ENCODE measurements around the gene PRR29.
"Not testable (repeated sequence)": the region's sequence is repeated elsewhere in the genome, so short reads cannot be mapped to it uniquely, and the experiment has no call there.

Gene PRR29

GRCh38 chr17:63974594-63975192 is 23.5 kb upstream of the PRR29 start:
- no peak for DNase-seq (ENCODE audit: low read depth)

- DNase-seq (ENCODE audit: low read depth) = no peak
Observed at GRCh38 chr17:63975541-63976092, 22.5 kb upstream of the PRR29 start.

GRCh38 chr17:63976702-63977101 is 21.4 kb upstream of the PRR29 start:
- DNase-seq (ENCODE audit: low read depth) = no peak

GRCh38 chr17:63978272-63979200 is 19.6 kb upstream of the PRR29 start:
- no peak for DNase-seq (ENCODE audit: low read depth)

GRCh38 chr17:63982641-63983040 is 15.5 kb upstream of the PRR29 start:
- not testable (repeated sequence) for DNase-seq (ENCODE audit: low read depth)

- DNase-seq (ENCODE audit: low read depth) = no peak
Observed at GRCh38 chr17:63983320-63983719, 14.8 kb upstream of the PRR29 start.

GRCh38 chr17:63984236-63984635 is 13.9 kb upstream of the PRR29 start:
- DNase-seq (ENCODE audit: low read depth) = no peak

- peak; percentile 63 for DNase-seq (ENCODE audit: low read depth)
Observed at GRCh38 chr17:63984651-63985386, 13.3 kb upstream of the PRR29 start.

- DNase-seq (ENCODE audit: low read depth) = no peak
Observed at GRCh38 chr17:63985387-63986140, 12.6 kb upstream of the PRR29 start.

- no peak for DNase-seq (ENCODE audit: low read depth)
Observed at GRCh38 chr17:63986821-63987220, 11.3 kb upstream of the PRR29 start.

GRCh38 chr17:63987221-63988126 is 10.7 kb upstream of the PRR29 start:
- DNase-seq (ENCODE audit: low read depth) = no peak

GRCh38 chr17:63988127-63988478 is 10.0 kb upstream of the PRR29 start:
- no peak for DNase-seq (ENCODE audit: low read depth)

- DNase-seq (ENCODE audit: low read depth) = no peak
Observed at GRCh38 chr17:63988741-63989621, 9.2 kb upstream of the PRR29 start.

- no peak for DNase-seq (ENCODE audit: low read depth)
Observed at GRCh38 chr17:63989622-63990345, 8.4 kb upstream of the PRR29 start.

GRCh38 chr17:63991611-63992010 is 6.5 kb upstream of the PRR29 start:
- DNase-seq (ENCODE audit: low read depth) = no peak

GRCh38 chr17:63993368-63993985 is 4.7 kb upstream of the PRR29 start:
- no peak for DNase-seq (ENCODE audit: low read depth)

- DNase-seq (ENCODE audit: low read depth) = no peak
Observed at GRCh38 chr17:63995626-63996025, 2.5 kb upstream of the PRR29 start.

- DNase-seq (ENCODE audit: low read depth) = no peak
Observed at GRCh38 chr17:63996430-63997182, 1.5 kb upstream of the PRR29 start.
